SH-SY5Y (cell line): ENCODE data around the gene USP22.

Experiments used
- GATA2 ChIP-seq: IDR thresholded peaks from 2 replicates; pipeline ENCODE4 v1.6.1; 2011; ENCODE audit warnings: mild to moderate bottlenecking, low read depth, low read length
- GATA3 ChIP-seq: IDR thresholded peaks from 2 replicates; pipeline ENCODE4 v1.6.1; 2011; ENCODE audit warnings: low read depth, mild to moderate bottlenecking, low read length, moderate library complexity

GRCh38 chr17:21024024-21024423, 18.8 kb downstream of the USP22 start:
- TF ChIP-seq GATA2 (no peak), GATA3 (no peak)
